Esophagus squamous epithelium (tissue), 5 donors: ENCODE results near the gene FLVCR2. TPM values are rescaled to one million over a fixed set of nuclear protein-coding genes. Genes with fewer than 3 reads are reported as not detected.

ENCODE experiments used
- DNase-seq: peaks from one replicate; lab custom pipeline; 2025; lab: John Stamatoyannopoulos, UW
- H3K27ac ChIP-seq, 4 donors: fragments of 200-600 bp; sonication (generic); one replicate each; pipeline ENCODE4 v1.5.1; 2016 to 2019; ENCODE audit warnings: mild to moderate bottlenecking in 1 of 4
- H3K27me3 ChIP-seq, 4 donors: fragments of 200-600 bp; sonication (generic); 1 replicate in 3 of 4; 2 replicates in 1 of 4; pipeline versions ENCODE4 v1.5.1 to v1.6.0; 2017 to 2021; ENCODE audit warnings: antibody characterized with exemption in 1 of 4
- H3K36me3 ChIP-seq, 3 donors: fragments of 200-600 bp; sonication (generic); one replicate each; pipeline ENCODE4 v1.5.1; 2016 to 2019
- H3K4me1 ChIP-seq, 3 donors: fragments of 200-600 bp; sonication (generic); one replicate each; pipeline ENCODE4 v1.5.1; 2017 to 2019
- H3K4me3 ChIP-seq, 4 donors: fragments of 200-600 bp; sonication (generic); 1 replicate in 3 of 4; 2 replicates in 1 of 4; pipeline ENCODE4 v1.5.1; 2016 to 2019; ENCODE audit warnings: mild to moderate bottlenecking in 2 of 4, moderate library complexity in 1 of 4
- H3K9me3 ChIP-seq, 3 donors: fragments of 200-600 bp; sonication (generic); one replicate each; pipeline ENCODE4 v1.5.1; 2016 to 2019
- CTCF ChIP-seq, 6 experiments: fragments of 450-650 bp in 4 of 6; fragments of 200-600 bp in 2 of 6; sonication (generic) in 2 of 6; IDR thresholded peaks; one replicate each; pipeline ENCODE4 v1.5.1; 2016 to 2019; ENCODE audit warnings: antibody characterized with exemption in 6 of 6, mild to moderate bottlenecking in 4 of 6, moderate library complexity in 4 of 6
- POLR2A ChIP-seq, 4 donors: fragments of 450-650 bp; IDR thresholded peaks; one replicate each; pipeline ENCODE4 v1.6.1; 2017; ENCODE audit warnings: antibody characterized with exemption in 4 of 4, mild to moderate bottlenecking in 4 of 4, moderate library complexity in 3 of 4
- WGBS, 2 donors: methylation state at CpG; one replicate each; pipeline ENCODE4 v1.1.5; 2018; 5-methylcytosine and 5-hydroxymethylcytosine counted together
- intact Hi-C: fragments of 100-400 bp; cut with DNase I; formaldehyde crosslinking; loops from one replicate; pipeline ENCODE4 v1.15.0; 2022
- total RNA-seq, 4 donors: library from RNA; depleted of rRNA; stranded (reverse); fragments of >200 nt; gene quantifications; one replicate each; pipeline ENCODE4 v1.1.0, GENCODE V29; 2016
- donor health status: DM: yes; HTN: yes; CAD: no.

The FLVCR2 gene
- total RNA-seq, 4 donors from 2014 or later: 1.1 to 7.6 (median 3.8) TPM

GRCh38 chr14:75554482-75554881 is 23.9 kb upstream of the FLVCR2 start:
- intact Hi-C loops: no loop called here
- TF ChIP-seq CTCF (IDR thresholded peaks at IDR 0.05): no peak
- TF ChIP-seq POLR2A (IDR thresholded peaks at IDR 0.05): no peak
- Histone ChIP-seq H3K4me1 (peaks cover under 1 to 18% (median under 1%) of the 10 kb centered on the region in 3 donors), H3K27me3 (no peaks in the 10 kb centered on the region), H3K36me3 (no peaks in the 10 kb centered on the region), H3K9me3 (no peaks in the 10 kb centered on the region), H3K4me3 (no peak overlapping the region), H3K27ac (no peak overlapping the region)
- DNase-seq: no peak
- 42 to 45% methylated on average over 2 of the region's 2 CpGs for WGBS, 2 donors

- 83% methylated on average over 5 of the region's 5 CpGs for WGBS, 2 donors
These were observed 20.0 kb upstream of the FLVCR2 start for GRCh38 chr14:75558440-75558839.

GRCh38 chr14:75559045-75559444 is 19.4 kb upstream of the FLVCR2 start:
- no peak overlapping the region for H3K27ac ChIP-seq

More at GRCh38 chr14:75558440-75558839, 20.0 kb upstream of the FLVCR2 start:
- DNase-seq: no peak
- Histone ChIP-seq H3K27ac (no peak overlapping the region), H3K27me3 (no peaks in the 10 kb centered on the region), H3K4me3 (no peak overlapping the region), H3K9me3 (no peaks in the 10 kb centered on the region), H3K36me3 (no peaks in the 10 kb centered on the region), H3K4me1 (peaks cover 7 to 28% (median 11%) of the 10 kb centered on the region in 3 donors)
- TF ChIP-seq POLR2A (IDR thresholded peaks at IDR 0.05) (no peak), CTCF (IDR thresholded peaks at IDR 0.05) (no peak)
- intact Hi-C loops: no loop called here

GRCh38 chr14:75559451-75560222 is 18.8 kb upstream of the FLVCR2 start:
- no peaks in the 10 kb centered on the region for H3K9me3 ChIP-seq
- TF ChIP-seq CTCF (IDR thresholded peaks at IDR 0.05) (no peak), POLR2A (IDR thresholded peaks at IDR 0.05) (no peak)
- no peak overlapping the region for H3K4me3 ChIP-seq
- H3K27ac ChIP-seq: peak overlapping the region in 1 of 4 donors; percentile 14
- intact Hi-C loops: loop anchor here (10.0 kb wide), 1 partner anchor 245 kb away; no protein-coding TSS in a partner anchor
- WGBS, 2 donors: 86 to 87% methylated on average over 5 to 6 of the region's 6 CpGs
- no peak for DNase-seq
- H3K4me1 ChIP-seq: peaks cover 7 to 25% (median 11%) of the 10 kb centered on the region in 3 donors
- H3K36me3 ChIP-seq: no peaks in the 10 kb centered on the region
- no peaks in the 10 kb centered on the region for H3K27me3 ChIP-seq

More at GRCh38 chr14:75559045-75559444, 19.4 kb upstream of the FLVCR2 start:
- no peak for DNase-seq
- 91 to 93% methylated on average over 5 to 6 of the region's 6 CpGs for WGBS, 2 donors
- H3K4me1 ChIP-seq: peaks cover 7 to 28% (median 11%) of the 10 kb centered on the region in 3 donors
- no peaks in the 10 kb centered on the region for H3K27me3 ChIP-seq
- intact Hi-C loops: no loop called here
- no peaks in the 10 kb centered on the region for H3K36me3 ChIP-seq
- TF ChIP-seq CTCF (IDR thresholded peaks at IDR 0.05) (no peak), POLR2A (IDR thresholded peaks at IDR 0.05) (no peak)
- no peaks in the 10 kb centered on the region for H3K9me3 ChIP-seq
- no peak overlapping the region for H3K4me3 ChIP-seq

GRCh38 chr14:75561013-75561432 is 17.4 kb upstream of the FLVCR2 start:
- no peak for TF ChIP-seq POLR2A (IDR thresholded peaks at IDR 0.05)
- TF ChIP-seq CTCF (IDR thresholded peaks at IDR 0.05): peak; percentile 58 to 90 (median 78)
- H3K4me1 ChIP-seq: peaks cover 7 to 20% (median 11%) of the 10 kb centered on the region in 3 donors
- H3K27me3 ChIP-seq: no peaks in the 10 kb centered on the region
- DNase-seq: no peak
- no peaks in the 10 kb centered on the region for H3K36me3 ChIP-seq
- intact Hi-C loops: loop anchor here (10.0 kb wide), 1 partner anchor 246 kb away; no protein-coding TSS in a partner anchor
- no peak overlapping the region for H3K4me3 ChIP-seq
- 3 to 7% methylated on average over 4 to 6 of the region's 6 CpGs for WGBS, 2 donors
- H3K9me3 ChIP-seq: no peaks in the 10 kb centered on the region
- no peak overlapping the region for H3K27ac ChIP-seq
